Heart left ventricle (tissue), 13 donors: ENCODE measurements around the gene HMGB4.

Source experiments
- POLR2A ChIP-seq, 2 donors: fragments of 450-650 bp; IDR thresholded peaks; one replicate each; pipeline ENCODE4 v1.6.1; 2017; ENCODE audit warnings: antibody characterized with exemption in 2 of 2, mild to moderate bottlenecking in 2 of 2, moderate library complexity in 2 of 2
- TF ChIP-seq, protein P1 (sequence below), 12 donors: fragments of 200-600 bp; sonication (generic) in 4 of 12; IDR thresholded peaks; one replicate each; pipeline versions ENCODE4 v1.5.0 to v1.8.0; 2018 to 2022; ENCODE audit warnings: antibody characterized with exemption in 12 of 12, mild to moderate bottlenecking in 5 of 12
- donor health status: ischemic (EF 13 %, LVEDD 7.1; RV severe dilation, severe dysfunction).
- donor health status: DM: no; HTN: yes; CAD: no.
- donor health status: DM: no; HTN: no; CAD: no.
- donor health status: ischemic (EF 25% LVEDD 6.9; RV normal size, moderate dysfunction).
- donor health status: ischemic (EF 25% LVEDD 5.7; RV mildly dilated, moderate dysfunction).
- donor health status: ischemic (EF 35%, LVEDD 5.7; RV mildly dilated, moderate dysfunction).
- donor health status: nonischemic (EF 11% LVEDD 7.7; RV severe dilation, severe dysfunction).
- donor health status: DM: yes; HTN: yes; CAD: no.
- donor health status: PGD.
- donor health status: ischemic (EF 29% LVEDD 5.4; RV normal size, mild dysfunction).
- donor health status: nonischemic (EF 23%, LVEDD 6.1; RV moderate dilation, normal function).

GRCh38 chr1:33836911-33837310, 27.0 kb upstream of the HMGB4 start:
- TF ChIP-seq, protein P1, sequence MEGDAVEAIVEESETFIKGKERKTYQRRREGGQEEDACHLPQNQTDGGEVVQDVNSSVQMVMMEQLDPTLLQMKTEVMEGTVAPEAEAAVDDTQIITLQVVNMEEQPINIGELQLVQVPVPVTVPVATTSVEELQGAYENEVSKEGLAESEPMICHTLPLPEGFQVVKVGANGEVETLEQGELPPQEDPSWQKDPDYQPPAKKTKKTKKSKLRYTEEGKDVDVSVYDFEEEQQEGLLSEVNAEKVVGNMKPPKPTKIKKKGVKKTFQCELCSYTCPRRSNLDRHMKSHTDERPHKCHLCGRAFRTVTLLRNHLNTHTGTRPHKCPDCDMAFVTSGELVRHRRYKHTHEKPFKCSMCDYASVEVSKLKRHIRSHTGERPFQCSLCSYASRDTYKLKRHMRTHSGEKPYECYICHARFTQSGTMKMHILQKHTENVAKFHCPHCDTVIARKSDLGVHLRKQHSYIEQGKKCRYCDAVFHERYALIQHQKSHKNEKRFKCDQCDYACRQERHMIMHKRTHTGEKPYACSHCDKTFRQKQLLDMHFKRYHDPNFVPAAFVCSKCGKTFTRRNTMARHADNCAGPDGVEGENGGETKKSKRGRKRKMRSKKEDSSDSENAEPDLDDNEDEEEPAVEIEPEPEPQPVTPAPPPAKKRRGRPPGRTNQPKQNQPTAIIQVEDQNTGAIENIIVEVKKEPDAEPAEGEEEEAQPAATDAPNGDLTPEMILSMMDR (IDR thresholded peaks at IDR 0.05) = no peak
- TF ChIP-seq POLR2A (IDR thresholded peaks at IDR 0.05) = no peak
